ENCODE results near the gene MYO3A. TPM values are rescaled to one million over a fixed set of nuclear protein-coding genes. Genes with fewer than 3 reads are reported as not detected.

The MYO3A gene
- total RNA-seq, 2 donors from 2014 or later: 33.9 to 37.6 TPM

GRCh38 chr10:26194275-26194674 lies 260.2 kb downstream of the MYO3A start:
- Mint-ChIP-seq H3K4me1 (no peaks in the 10 kb centered on the region), H3K36me3 (ENCODE audit: low read depth) (peaks cover 22% of the 10 kb centered on the region), H3K27me3 (ENCODE audit: insufficient read depth) (no peaks in the 10 kb centered on the region), H3K4me3 (no peak overlapping the region), H3K27ac (no peak overlapping the region), H3K9me3 (no peaks in the 10 kb centered on the region)
- no peak overlapping the region for H3K9ac ChIP-seq (ENCODE audit: extremely low read depth, low read length, poor library complexity, severe bottlenecking)
- H3K27me3 ChIP-seq (ENCODE audit: control insufficient read depth, insufficient read depth, low read length, poor library complexity, severe bottlenecking): no peaks in the 10 kb centered on the region
- WGBS, 2 experiments (ENCODE audit: insufficient coverage in 1 of 2, insufficient read length in 1 of 2): 79 to 88% methylated on average over 5 of the region's 5 CpGs
- no peaks in the 10 kb centered on the region for H3K9me3 ChIP-seq (ENCODE audit: control insufficient read depth, low read length)
- H3K4me1 ChIP-seq (ENCODE audit: control insufficient read depth, insufficient read depth, low read length): no peaks in the 10 kb centered on the region
- H3K27ac ChIP-seq (ENCODE audit: low read depth, low read length): no peak overlapping the region
- peaks cover 4% of the 10 kb centered on the region for H3K36me3 ChIP-seq (ENCODE audit: control insufficient read depth, insufficient read depth, low read length)
- no peak for TF ChIP-seq CTCF (conservative IDR thresholded peaks at IDR 0.05)
- H3K4me3 ChIP-seq (ENCODE audit: low read length): no peak overlapping the region
- DNase-seq: no peak

- Histone ChIP-seq H3K9ac (ENCODE audit: extremely low read depth, low read length, poor library complexity, severe bottlenecking) (no peak overlapping the region), H3K36me3 (ENCODE audit: control insufficient read depth, insufficient read depth, low read length) (peaks cover 7% of the 10 kb centered on the region), H3K9me3 (ENCODE audit: control insufficient read depth, low read length) (no peaks in the 10 kb centered on the region), H3K27ac (ENCODE audit: low read depth, low read length) (no peak overlapping the region), H3K27me3 (ENCODE audit: control insufficient read depth, insufficient read depth, low read length, poor library complexity, severe bottlenecking) (no peaks in the 10 kb centered on the region), H3K4me3 (ENCODE audit: low read length) (no peak overlapping the region), H3K4me1 (ENCODE audit: control insufficient read depth, insufficient read depth, low read length) (no peaks in the 10 kb centered on the region)
- 88% methylated on average over 2 of the region's 2 CpGs; no CpG with 5 or more reads in 1 of the 2 experiments for WGBS, 2 experiments (ENCODE audit: insufficient coverage in 1 of 2, insufficient read length in 1 of 2)
- H3K27ac Mint-ChIP-seq: no peak overlapping the region
- no peaks in the 10 kb centered on the region for H3K4me1 Mint-ChIP-seq
- DNase-seq: no peak
- H3K4me3 Mint-ChIP-seq: no peak overlapping the region
- peaks cover 26% of the 10 kb centered on the region for H3K36me3 Mint-ChIP-seq (ENCODE audit: low read depth)
- H3K27me3 Mint-ChIP-seq (ENCODE audit: insufficient read depth): no peaks in the 10 kb centered on the region
- H3K9me3 Mint-ChIP-seq: no peaks in the 10 kb centered on the region
- no peak for TF ChIP-seq CTCF (conservative IDR thresholded peaks at IDR 0.05)
Measured at GRCh38 chr10:26197248-26197647, 263.2 kb downstream of the MYO3A start.

GRCh38 chr10:26198119-26198518 lies 264.1 kb downstream of the MYO3A start:
- no peaks in the 10 kb centered on the region for H3K27me3 ChIP-seq (ENCODE audit: control insufficient read depth, insufficient read depth, low read length, poor library complexity, severe bottlenecking)
- peaks cover 24% of the 10 kb centered on the region for H3K36me3 Mint-ChIP-seq (ENCODE audit: low read depth)
- 93 to 98% methylated on average over 9 of the region's 9 CpGs for WGBS, 2 experiments (ENCODE audit: insufficient coverage in 1 of 2, insufficient read length in 1 of 2)
- no peaks in the 10 kb centered on the region for H3K9me3 Mint-ChIP-seq
- DNase-seq: no peak
- H3K27ac ChIP-seq (ENCODE audit: low read depth, low read length): no peak overlapping the region
- no peak overlapping the region for H3K4me3 Mint-ChIP-seq
- no peaks in the 10 kb centered on the region for H3K4me1 ChIP-seq (ENCODE audit: control insufficient read depth, insufficient read depth, low read length)
- H3K9me3 ChIP-seq (ENCODE audit: control insufficient read depth, low read length): no peaks in the 10 kb centered on the region
- H3K4me1 Mint-ChIP-seq: no peaks in the 10 kb centered on the region
- H3K9ac ChIP-seq (ENCODE audit: extremely low read depth, low read length, poor library complexity, severe bottlenecking): no peak overlapping the region
- no peak overlapping the region for H3K4me3 ChIP-seq (ENCODE audit: low read length)
- no peaks in the 10 kb centered on the region for H3K27me3 Mint-ChIP-seq (ENCODE audit: insufficient read depth)
- no peak overlapping the region for H3K27ac Mint-ChIP-seq
- TF ChIP-seq CTCF (conservative IDR thresholded peaks at IDR 0.05): no peak
- H3K36me3 ChIP-seq (ENCODE audit: control insufficient read depth, insufficient read depth, low read length): peaks cover 7% of the 10 kb centered on the region

Data from endodermal cell (in vitro differentiated cells).